Muscle of arm (tissue), 12 donors: ENCODE measurements around the gene FHOD3. TPM values are rescaled to one million over a fixed set of nuclear protein-coding genes. Genes with fewer than 3 reads are reported as not detected.
"Not testable (repeated sequence)": the region's sequence is repeated elsewhere in the genome, so short reads cannot be mapped to it uniquely, and the experiment has no call there.

Source experiments
- DNase-seq: peaks from one replicate; pipeline ENCODE4 v3.0.0-alpha.2; 2013
- polyA plus RNA-seq, 12 donors: library from polyadenylated mRNA; unstranded; fragments of 120-200 nt; gene quantifications; one replicate each; pipeline ENCODE4 v1.2.1, GENCODE V29; 2013; ENCODE audit not compliant: insufficient read length in 12 of 12

Gene FHOD3
- polyA plus RNA-seq, 12 donors: 25.5 to 44.0 (median 34.7) TPM; not detected in 1

- no peak for DNase-seq
Observed at GRCh38 chr18:36702401-36703013, 405.0 kb downstream of the FHOD3 start.

- no peak for DNase-seq
Observed at GRCh38 chr18:36704156-36704555, 406.6 kb downstream of the FHOD3 start.

- DNase-seq: no peak
Observed at GRCh38 chr18:36706134-36706881, 408.8 kb downstream of the FHOD3 start.

DNA sequence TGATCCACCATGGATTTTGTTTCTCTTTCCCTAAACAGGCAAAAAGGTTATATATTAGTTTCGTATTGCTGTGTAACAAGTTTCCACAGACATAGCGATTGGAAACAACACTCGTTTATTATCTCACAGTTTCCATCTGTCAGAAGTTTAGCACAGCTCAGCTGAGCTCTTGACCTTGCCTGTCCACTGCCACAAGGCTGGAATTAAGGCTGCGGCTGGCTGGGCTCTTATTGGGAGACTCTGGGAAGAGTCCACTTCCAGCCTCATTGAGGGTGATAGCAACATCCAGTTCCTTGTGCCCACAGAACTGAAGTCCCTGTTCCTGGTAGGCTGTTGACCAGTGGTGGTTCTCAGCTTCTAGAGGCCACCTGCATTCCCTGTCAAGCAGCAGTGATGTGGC lies 410.9 kb downstream of the FHOD3 start:
- no peak for DNase-seq

DNA sequence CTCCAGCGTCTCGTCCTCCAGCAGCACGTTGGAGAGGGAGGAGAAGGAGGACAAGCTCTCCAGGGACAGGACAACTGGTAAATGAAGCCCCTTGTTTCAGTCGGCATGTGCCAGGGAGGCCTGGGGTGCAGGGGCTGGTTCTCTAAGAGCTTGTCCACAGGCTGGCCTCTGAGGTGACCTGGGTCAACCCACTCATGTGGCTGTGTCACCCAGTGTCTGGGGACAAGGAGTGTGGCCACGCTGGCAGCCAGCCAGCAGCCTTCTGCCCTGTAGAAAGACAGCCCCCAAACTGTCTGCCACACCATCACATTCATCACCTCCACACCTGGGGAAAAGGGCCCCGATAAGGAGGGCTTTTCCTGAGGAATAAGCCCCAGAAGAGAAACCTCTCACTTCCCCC lies 411.8 kb downstream of the FHOD3 start:
- DNase-seq: no peak

- DNase-seq: no peak
Observed at GRCh38 chr18:36711014-36711725, 413.7 kb downstream of the FHOD3 start.

- DNase-seq: no peak
Observed at GRCh38 chr18:36711813-36712444, 414.4 kb downstream of the FHOD3 start.

GRCh38 chr18:36714476-36714875 lies 417.0 kb downstream of the FHOD3 start:
- DNase-seq: no peak

DNA sequence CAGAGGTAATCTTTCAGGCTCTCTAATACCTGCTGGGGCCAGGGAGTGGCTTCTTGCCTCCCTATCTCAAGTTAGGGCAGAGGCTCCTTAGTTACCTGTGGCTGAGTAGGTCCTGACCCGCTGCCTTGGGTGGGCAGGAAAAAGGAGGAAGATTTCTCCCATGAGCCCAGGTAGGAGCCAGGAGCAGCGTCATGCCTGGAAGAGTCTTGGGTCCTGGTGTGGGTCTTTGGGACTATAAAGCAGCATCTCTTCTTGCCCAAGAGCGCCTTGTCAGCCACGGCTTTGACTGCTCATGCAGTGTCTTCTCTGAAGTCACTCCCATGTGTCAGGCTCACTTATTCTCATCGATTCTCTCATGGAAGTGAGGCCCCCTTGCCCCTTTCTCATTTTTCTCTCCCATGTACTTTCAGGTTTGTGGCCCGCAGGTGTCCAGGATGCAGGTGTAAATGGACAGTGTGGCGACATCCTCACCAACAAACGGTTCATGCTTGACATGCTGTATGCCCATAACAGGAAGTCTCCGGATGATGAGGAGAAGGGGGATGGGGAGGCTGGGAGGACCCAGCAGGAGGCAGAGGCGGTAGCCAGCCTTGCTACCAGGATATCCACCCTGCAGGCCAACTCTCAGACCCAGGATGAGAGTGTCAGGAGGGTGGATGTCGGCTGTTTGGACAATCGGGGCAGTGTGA lies 420.1 kb downstream of the FHOD3 start:
- no peak for DNase-seq

GRCh38 chr18:36718705-36719328 lies 421.3 kb downstream of the FHOD3 start:
- DNase-seq: no peak

GRCh38 chr18:36719630-36720029 lies 422.1 kb downstream of the FHOD3 start:
- DNase-seq: no peak

DNA sequence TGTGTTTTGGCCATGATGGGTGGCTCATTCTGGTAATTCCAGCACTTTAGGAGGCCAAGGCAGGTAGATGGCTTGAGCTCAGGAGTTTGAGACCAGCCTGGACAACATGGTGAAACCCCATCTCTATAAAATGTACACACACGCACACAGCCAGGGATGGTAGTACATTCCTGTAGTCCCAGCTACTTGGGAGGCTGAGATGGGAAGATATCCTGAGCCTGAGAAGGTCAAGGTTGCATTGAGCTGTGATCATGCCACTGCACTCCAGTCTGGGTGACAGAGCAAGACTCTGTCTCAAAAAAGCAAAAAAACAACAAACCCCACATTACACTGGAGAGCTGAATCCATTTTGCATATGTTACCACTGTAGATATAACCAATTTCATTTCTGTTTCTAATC lies 423.8 kb downstream of the FHOD3 start:
- DNase-seq: not testable (repeated sequence)

- no peak for DNase-seq
Observed at GRCh38 chr18:36724169-36724568, 426.7 kb downstream of the FHOD3 start.

GRCh38 chr18:36724591-36725001 lies 427.1 kb downstream of the FHOD3 start:
- peak; percentile 64 for DNase-seq

DNA sequence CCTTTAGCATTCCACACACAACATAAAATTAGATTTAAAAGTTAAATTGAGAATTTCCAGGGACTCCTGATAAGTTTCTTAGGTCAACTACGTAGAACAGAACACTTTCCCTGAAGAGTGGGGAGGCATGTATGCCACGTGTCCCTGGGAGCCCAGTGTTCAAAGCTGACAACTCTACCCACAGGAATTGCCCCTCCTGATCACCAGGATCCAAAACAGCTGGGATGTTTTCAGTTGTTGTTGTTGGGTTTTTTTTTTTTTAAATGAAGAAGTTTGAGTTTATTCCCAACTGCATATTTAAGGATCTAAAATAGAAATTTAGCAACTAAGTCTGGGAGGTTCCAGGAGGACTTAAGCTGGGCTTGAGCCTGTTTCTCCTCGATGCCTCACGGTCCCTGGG lies 430.8 kb downstream of the FHOD3 start:
- no peak for DNase-seq

DNA sequence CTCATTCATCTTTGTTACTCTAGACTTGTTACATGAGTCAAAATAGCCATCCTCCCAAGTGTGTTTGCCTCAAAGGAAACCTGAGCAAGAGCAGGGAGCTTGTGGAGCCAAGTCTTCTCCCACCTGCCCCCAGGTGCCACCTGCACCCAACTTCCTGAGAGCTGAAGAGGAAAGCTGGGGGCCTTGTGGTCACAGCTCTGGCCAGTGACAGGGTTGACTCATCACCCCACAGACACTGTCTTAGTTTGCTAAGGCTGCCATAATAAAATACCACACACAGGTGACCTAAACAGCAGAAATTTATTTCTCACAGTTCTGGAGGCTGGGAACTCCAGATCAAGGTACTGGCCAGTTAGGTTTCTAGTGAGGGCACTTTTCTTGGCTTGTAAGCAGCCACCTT lies 431.7 kb downstream of the FHOD3 start:
- DNase-seq: no peak

DNA sequence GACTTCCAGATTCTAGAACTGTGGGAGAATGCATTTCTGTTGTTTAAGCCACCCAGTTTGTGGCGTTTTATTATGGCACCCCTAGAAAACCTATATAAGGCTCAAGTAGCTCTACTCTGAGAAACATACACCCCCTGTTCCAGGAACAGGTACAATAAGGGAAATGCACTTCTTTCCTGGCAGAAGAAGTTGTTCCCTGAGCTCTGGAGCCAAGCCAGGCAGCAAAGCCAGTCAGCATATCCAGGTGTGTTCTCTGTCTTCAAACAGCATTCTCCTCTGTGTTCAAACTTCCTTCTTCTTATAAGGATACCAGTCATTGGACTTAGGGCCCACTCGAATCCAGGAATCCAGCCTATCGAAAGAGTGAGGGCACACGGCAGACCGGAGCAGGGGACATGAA lies 434.8 kb downstream of the FHOD3 start:
- no peak for DNase-seq

DNA sequence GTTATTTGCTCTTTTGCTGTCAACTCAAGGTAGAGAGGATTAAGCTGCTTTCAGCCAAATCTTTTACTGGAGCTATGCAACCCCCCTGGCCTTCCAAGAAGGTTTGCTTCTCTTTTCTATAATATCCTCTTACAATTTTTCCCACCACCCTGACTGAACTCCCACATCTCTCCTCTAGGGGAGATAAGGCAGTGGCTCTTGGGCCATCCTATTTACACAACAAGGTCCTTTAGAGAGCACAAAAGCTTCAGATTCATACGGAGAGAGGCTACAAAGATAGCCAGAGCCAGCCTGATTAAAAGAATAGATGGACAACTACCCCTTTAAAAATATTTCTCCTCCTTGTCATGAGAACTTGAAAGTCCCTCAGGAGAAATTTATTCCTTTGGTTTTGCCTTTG lies 435.6 kb downstream of the FHOD3 start:
- DNase-seq: no peak

- no peak for DNase-seq
Observed at GRCh38 chr18:36734596-36734995, 437.1 kb downstream of the FHOD3 start.

DNA sequence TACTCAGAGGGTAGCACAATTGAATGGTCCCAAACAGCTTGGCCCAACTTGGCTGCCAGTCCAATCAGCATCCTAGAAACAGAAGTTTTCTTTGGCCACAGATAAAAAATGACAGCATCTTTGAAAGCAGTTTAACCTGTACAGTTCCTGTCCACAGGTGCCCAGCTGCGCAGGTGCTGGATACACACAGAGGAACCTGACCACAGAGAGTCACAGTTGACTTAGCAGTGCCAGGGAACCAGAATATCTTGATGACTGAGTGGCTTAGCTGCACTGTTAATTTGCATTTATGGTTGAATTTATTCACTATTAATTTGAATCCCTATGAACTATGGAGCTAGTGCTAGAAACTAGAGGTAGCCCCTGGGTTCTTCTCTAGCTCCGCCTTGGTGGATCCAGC lies 437.6 kb downstream of the FHOD3 start:
- DNase-seq: no peak

DNA sequence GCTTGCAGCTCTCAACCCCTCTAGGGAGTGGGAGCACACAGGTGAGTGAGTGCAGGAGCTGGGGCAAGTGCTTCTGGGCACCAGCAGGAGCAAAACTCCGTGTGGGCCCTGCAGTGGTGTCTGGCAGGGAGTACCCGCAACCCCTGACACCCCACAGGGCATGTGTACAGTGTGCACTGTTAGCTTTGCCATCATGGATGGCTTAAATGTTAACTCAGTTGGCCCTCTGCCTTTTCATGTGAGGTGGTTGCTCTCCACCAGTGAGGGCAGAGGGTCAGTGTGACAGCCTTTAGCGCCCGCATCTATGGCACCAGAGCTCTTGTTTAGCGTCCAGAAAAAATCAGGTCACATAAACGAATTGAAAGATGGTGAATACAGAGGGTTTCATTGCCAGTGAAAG lies 438.6 kb downstream of the FHOD3 start:
- DNase-seq: no peak
